GM12865 (cell line): Measurements from ENCODE around the gene RANGRF.
A peak's percentile ranks its signal among the peaks of the same experiment; 100 is the strongest.
"Not testable (repeated sequence)": the region's sequence is repeated elsewhere in the genome, so short reads cannot be mapped to it uniquely, and the experiment has no call there.

Experiments
- DNase-seq: peaks from one replicate; pipeline ENCODE4 v3.0.0; 2010; ENCODE audit warnings: low read depth
- H3K4me3 ChIP-seq: 2 replicates; pipeline ENCODE4 v1.5.1; 2011; ENCODE audit warnings: mild to moderate bottlenecking, low read depth, low read length, control low read depth
- TF ChIP-seq, protein P1 (sequence below): IDR thresholded peaks from 2 replicates; pipeline ENCODE4 v1.5.1; 2011; ENCODE audit warnings: low read length, control low read depth, low read depth, inconsistent platforms; ENCODE audit not compliant: insufficient read depth; ENCODE audit errors: missing control alignments

RANGRF gene

DNA sequence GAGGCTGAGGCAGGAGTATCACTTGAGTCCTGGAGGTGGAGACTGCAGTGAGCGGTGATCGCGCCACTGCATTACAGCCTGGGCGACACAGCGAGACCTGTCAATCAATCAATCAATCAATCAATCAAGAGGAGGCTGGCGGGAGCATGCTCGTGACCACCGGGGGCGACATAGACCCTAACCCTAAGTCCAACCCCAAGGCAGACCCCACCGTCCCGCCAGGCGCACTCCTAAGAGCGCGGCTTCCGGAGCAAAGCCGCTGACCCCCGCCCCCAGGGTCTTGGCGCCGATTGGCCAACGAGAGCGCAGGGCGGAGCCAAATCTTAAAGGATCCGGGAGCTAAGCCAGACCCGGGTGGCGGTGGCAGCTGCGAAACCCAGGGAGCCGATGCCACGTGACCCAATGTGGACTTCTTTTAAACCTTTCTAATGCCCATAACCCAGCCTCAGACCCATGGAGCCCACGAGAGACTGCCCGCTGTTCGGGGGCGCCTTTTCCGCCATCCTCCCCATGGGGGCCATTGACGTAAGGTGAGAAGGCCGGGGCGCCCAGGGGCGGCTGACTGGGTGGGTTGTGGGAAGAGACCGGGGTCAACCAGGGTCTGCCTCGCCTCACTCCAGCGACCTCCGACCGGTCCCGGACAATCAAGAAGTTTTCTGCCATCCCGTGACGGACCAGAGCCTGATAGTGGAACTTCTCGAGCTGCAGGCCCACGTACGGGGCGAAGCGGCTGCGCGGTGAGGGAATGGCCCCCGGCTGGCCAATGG, at the start of gene RANGRF:
Gene RANGRF (plus strand): TSS at position 335 of the 767 bp plus-strand sequence. CDS start 119 bp downstream, at position 454.
- DNase-seq = peak; percentile 88
- TF ChIP-seq, protein P1, sequence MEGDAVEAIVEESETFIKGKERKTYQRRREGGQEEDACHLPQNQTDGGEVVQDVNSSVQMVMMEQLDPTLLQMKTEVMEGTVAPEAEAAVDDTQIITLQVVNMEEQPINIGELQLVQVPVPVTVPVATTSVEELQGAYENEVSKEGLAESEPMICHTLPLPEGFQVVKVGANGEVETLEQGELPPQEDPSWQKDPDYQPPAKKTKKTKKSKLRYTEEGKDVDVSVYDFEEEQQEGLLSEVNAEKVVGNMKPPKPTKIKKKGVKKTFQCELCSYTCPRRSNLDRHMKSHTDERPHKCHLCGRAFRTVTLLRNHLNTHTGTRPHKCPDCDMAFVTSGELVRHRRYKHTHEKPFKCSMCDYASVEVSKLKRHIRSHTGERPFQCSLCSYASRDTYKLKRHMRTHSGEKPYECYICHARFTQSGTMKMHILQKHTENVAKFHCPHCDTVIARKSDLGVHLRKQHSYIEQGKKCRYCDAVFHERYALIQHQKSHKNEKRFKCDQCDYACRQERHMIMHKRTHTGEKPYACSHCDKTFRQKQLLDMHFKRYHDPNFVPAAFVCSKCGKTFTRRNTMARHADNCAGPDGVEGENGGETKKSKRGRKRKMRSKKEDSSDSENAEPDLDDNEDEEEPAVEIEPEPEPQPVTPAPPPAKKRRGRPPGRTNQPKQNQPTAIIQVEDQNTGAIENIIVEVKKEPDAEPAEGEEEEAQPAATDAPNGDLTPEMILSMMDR = no peak
- peak within 1 kb of the TSS; percentile 78 for H3K4me3 ChIP-seq

GRCh38 chr17:8243827-8244226, 44.6 kb upstream of the RANGRF start:
- TF ChIP-seq, protein P1 = no peak
- no peak overlapping the region for H3K4me3 ChIP-seq
- DNase-seq = no peak

DNA sequence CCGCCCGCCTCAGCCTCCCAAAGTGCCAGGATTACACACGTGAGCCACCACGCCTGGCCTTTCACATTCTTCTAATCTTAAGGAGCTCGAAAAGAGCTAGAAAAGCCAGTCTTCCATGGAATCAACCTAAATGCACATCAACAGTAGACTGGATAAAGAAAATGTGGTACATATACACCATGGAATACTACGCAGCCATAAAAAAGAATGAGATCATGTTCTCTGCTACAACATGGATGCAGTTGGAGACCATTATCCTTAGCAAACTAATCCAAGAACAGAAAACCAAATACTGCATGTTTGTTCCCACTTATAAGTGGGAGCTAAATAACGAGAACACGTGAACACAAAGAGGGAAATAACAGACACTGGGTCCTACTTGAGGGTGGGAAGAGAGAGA, 43.7 kb upstream of the RANGRF start:
- no peak overlapping the region for H3K4me3 ChIP-seq
- no peak for DNase-seq

DNA sequence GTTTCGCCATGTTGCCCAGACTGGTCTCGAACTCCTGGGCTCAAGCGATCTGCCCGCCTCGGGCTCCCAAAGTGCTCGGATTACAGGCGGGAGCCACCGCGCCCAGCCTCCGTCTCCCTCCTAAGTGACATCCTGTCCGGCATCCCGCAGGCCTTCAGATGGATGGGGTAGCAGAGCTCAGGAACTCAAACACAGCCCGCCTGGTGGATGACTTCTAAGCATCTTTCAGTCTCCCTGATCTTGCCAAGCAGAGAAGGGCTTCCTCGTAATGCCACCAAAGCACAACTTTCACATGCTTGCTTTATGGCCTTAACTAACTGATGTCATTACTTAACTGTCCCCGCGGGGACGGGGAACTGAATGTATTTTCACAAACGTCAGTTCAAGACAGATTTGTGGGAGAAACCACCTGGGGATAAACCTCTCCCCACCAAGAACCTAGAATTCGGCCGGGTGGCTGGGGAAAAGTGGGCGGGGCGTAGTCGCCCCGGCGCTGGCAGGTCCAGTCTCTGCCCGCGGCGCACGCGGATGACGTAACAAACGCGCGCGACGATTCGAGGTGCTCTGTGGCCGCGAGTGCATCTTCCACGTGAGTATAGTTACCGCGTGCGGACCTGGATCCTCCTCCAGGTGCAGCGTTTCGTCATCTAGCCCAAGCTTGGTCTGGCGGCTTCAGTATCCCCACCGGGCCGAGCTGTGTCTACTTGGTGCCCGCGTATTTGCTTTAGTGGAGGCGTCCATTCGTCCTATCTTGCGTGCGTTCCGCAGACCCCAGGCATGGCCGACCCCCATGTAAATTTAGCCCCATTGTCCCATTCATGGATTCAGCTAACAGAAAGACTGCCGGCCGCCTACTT, 39.5 kb upstream of the RANGRF start, which contains the start of gene PFAS:
Gene PFAS (plus strand): TSS at position 539 of the 857 bp plus-strand sequence. CDS start 4,649 bp downstream, outside the sequence.
- peak; percentile 97 for DNase-seq
- TF ChIP-seq, protein P1 = no peak
- peak within 1 kb of the TSS; percentile 100 for H3K4me3 ChIP-seq

More for the DNA sequence above, 43.7 kb upstream of the RANGRF start:
- TF ChIP-seq, protein P1 = no peak

DNA sequence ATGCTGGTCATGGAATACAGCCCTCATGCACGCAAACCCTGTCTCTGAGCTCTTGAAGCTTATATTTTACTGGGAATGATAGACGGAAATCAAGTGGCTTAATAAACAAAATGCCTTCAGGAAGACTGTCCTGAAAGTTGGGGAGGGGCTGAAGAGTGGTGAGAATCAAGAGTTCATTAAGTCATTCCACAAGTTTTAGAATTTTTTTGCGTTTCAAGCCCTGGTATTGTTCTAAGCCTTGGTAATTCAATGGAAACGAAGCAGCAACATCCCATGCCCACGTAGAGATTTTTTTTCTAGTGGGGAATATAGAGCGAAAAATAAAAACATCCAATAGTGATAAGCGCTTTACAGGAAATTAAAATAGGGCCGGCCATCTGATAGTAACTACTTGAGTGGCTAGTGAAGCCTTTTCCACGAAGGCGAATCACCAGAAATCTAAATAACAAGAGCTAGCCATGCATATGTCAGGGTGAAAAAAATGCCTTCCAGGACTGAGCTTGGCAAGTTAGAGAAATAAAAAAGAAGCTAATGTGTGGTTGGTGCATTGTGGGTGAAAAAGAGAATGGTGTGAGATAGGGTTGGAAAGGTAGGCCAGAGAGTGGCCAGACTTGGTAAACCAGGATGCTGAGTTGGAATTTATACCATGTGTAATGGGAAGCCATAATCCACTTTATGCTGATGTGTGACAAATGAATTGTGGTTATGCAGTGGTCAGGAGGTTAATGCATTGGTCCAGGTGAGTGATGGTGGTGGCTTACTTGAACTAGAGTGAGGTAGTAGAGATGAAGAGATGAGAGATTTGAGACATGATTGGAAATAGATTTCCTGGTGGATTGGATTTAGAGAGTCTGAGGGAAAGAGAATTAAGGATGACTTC, 38.6 kb upstream of the RANGRF start:
- no peak for DNase-seq

GRCh38 chr17:8251411-8251810, 37.1 kb upstream of the RANGRF start:
- not testable (repeated sequence) for DNase-seq, H3K4me3 ChIP-seq

More for the DNA sequence above, 38.6 kb upstream of the RANGRF start:
- peak overlapping the region; percentile 100 for H3K4me3 ChIP-seq
- TF ChIP-seq, protein P1 = no peak

DNA sequence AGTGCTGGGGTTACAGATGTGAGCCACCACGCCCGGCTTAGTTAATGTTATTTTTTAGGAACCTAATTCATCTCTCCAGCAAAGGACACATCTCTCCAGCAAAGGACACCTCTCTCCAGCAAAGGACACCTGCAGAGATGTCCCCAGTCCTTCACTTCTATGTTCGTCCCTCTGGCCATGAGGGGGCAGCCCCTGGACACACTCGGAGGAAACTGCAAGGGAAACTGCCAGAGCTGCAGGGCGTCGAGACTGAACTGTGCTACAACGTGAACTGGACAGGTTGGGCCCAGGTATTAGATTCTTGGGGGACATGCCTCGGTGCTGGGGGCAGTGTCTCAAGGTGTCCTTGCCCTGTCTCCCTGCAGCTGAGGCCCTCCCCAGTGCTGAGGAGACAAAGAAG, 34.7 kb upstream of the RANGRF start:
- TF ChIP-seq, protein P1 = no peak
- H3K4me3 ChIP-seq = no peak overlapping the region
- DNase-seq = peak; percentile 14
